ENCODE data around the gene TMEM164.

The TMEM164 gene

DNA sequence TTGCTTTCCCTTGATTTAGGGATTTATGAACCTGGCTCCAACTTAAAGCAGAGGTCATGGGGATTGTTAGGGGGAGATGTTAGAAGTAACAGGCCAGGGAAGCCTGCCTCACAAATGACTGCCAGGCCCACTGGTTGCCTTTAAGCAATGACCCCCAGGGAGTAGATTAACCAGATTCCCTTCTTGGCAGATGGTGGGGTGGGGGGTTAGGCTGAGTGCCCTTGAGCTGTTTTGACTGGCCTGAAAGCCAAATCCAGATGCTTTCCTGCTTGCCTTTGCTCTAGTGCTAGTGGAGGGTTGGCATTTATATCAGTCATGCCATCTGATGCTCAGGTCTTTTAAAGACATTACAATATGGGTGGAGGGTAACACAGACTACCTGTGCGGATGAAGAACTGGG is 128.1 kb downstream of the TMEM164 start:
- Histone ChIP-seq H3K27ac (no peak overlapping the region), H4K20me1 (ENCODE audit: insufficient read depth) (no peaks in the 10 kb centered on the region), H2AFZ (ENCODE audit: low read depth) (no peak overlapping the region), H3K4me1 (ENCODE audit: low read depth, poor library complexity, severe bottlenecking) (peaks cover 9% of the 10 kb centered on the region), H3K4me2 (no peak overlapping the region), H3K4me3 (IDR thresholded peaks at IDR 0.05; ENCODE audit: insufficient read depth, low read depth, low read length) (no peak overlapping the region), H3K36me3 (ENCODE audit: insufficient read depth) (no peaks in the 10 kb centered on the region), H3K79me2 (ENCODE audit: insufficient read depth, low read depth) (no peaks in the 10 kb centered on the region), H3K27me3 (ENCODE audit: insufficient read depth, low read depth) (no peaks in the 10 kb centered on the region), H3K9ac (no peak overlapping the region)
- TF ChIP-seq, protein P1, sequence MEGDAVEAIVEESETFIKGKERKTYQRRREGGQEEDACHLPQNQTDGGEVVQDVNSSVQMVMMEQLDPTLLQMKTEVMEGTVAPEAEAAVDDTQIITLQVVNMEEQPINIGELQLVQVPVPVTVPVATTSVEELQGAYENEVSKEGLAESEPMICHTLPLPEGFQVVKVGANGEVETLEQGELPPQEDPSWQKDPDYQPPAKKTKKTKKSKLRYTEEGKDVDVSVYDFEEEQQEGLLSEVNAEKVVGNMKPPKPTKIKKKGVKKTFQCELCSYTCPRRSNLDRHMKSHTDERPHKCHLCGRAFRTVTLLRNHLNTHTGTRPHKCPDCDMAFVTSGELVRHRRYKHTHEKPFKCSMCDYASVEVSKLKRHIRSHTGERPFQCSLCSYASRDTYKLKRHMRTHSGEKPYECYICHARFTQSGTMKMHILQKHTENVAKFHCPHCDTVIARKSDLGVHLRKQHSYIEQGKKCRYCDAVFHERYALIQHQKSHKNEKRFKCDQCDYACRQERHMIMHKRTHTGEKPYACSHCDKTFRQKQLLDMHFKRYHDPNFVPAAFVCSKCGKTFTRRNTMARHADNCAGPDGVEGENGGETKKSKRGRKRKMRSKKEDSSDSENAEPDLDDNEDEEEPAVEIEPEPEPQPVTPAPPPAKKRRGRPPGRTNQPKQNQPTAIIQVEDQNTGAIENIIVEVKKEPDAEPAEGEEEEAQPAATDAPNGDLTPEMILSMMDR (conservative IDR thresholded peaks at IDR 0.05; ENCODE audit: low read depth, low read length), result no peak

DNA sequence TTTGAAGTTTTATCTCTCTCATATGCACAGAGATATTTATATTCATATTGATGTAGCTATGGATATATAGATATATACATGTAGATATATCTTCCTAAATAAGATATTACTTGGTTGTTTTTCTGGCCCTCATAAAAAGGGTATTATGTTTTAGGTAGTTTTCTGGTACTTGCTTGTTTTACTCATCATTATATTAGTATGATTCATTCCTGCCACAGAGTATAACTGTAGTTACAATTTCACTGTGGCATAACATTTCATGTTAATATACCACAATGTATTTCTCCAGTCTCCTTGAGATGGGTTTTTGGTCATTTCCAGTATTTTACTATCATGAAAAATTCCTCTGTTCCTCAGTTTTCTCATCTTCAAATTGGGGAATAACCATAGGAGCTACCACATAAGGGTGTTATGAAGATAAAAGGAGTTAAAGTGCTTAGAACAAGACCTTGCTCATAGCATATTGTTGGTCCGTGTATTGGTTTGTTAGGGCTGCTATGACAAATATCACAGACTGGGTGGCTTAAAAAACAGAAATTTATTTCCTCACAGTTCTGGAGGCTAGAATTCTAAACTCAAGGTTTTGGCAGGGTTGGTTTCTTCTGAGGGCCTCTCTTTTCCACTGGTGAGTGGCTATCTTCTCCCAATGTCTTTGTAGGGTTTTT is 129.7 kb downstream of the TMEM164 start:
- Histone ChIP-seq H3K79me2 (ENCODE audit: insufficient read depth, low read depth) (no peaks in the 10 kb centered on the region), H4K20me1 (ENCODE audit: insufficient read depth) (no peaks in the 10 kb centered on the region), H3K4me2 (no peak overlapping the region), H3K27me3 (ENCODE audit: insufficient read depth, low read depth) (no peaks in the 10 kb centered on the region), H3K27ac (no peak overlapping the region), H3K4me1 (ENCODE audit: low read depth, poor library complexity, severe bottlenecking) (peaks cover 9% of the 10 kb centered on the region), H2AFZ (ENCODE audit: low read depth) (no peak overlapping the region), H3K9ac (no peak overlapping the region), H3K4me3 (IDR thresholded peaks at IDR 0.05; ENCODE audit: insufficient read depth, low read depth, low read length) (no peak overlapping the region), H3K36me3 (ENCODE audit: insufficient read depth) (no peaks in the 10 kb centered on the region)
- TF ChIP-seq, protein P1 (conservative IDR thresholded peaks at IDR 0.05; ENCODE audit: low read depth, low read length), result no peak

DNA sequence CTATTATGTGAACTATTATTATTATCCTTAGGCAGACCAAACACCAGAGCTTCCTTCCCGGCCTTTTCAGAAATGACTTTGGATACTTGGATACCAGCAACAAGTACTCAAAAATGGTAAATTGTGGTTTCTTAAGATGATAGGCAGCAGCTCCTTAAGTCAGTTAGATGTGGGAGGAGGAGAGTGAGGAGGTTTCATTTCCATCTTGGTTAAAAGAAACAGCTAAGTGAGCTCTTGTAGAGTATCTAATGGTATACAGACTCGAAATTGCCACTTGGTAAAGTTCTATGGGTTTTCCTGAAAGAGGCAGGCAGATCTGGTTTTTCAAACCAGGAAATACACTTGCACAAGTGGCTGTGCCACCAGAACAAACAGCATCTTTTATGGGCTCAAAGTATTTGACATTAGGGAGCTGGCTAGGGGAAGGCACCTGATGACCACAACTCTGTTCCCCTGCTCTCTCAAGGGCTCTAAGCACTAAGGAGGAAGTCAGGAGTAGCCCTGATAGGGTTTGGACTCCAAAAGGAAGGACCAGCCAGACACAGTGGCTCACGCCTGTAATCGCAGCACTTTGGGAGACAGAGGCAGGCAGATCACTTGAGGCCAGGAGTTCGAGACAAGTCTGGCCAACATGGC is 130.9 kb downstream of the TMEM164 start:
- H4K20me1 ChIP-seq (ENCODE audit: insufficient read depth), result no peaks in the 10 kb centered on the region
- H2AFZ ChIP-seq (ENCODE audit: low read depth), result no peak overlapping the region
- H3K4me1 ChIP-seq (ENCODE audit: low read depth, poor library complexity, severe bottlenecking), result no peaks in the 10 kb centered on the region
- no peaks in the 10 kb centered on the region for H3K36me3 ChIP-seq (ENCODE audit: insufficient read depth)
- no peak overlapping the region for H3K4me3 ChIP-seq (IDR thresholded peaks at IDR 0.05; ENCODE audit: insufficient read depth, low read depth, low read length)
- no peaks in the 10 kb centered on the region for H3K27me3 ChIP-seq (ENCODE audit: insufficient read depth, low read depth)
- no peak overlapping the region for H3K4me2 ChIP-seq
- H3K79me2 ChIP-seq (ENCODE audit: insufficient read depth, low read depth), result no peaks in the 10 kb centered on the region
- TF ChIP-seq, protein P1 (conservative IDR thresholded peaks at IDR 0.05; ENCODE audit: low read depth, low read length), result no peak
- no peak overlapping the region for H3K9ac ChIP-seq
- H3K27ac ChIP-seq, result no peak overlapping the region

GRCh38 chrX:110135618-110136017 is 132.7 kb downstream of the TMEM164 start:
- H2AFZ ChIP-seq (ENCODE audit: low read depth), result no peak overlapping the region
- no peaks in the 10 kb centered on the region for H3K4me1 ChIP-seq (ENCODE audit: low read depth, poor library complexity, severe bottlenecking)
- H3K79me2 ChIP-seq (ENCODE audit: insufficient read depth, low read depth), result no peaks in the 10 kb centered on the region
- H3K4me3 ChIP-seq (IDR thresholded peaks at IDR 0.05; ENCODE audit: insufficient read depth, low read depth, low read length), result no peak overlapping the region
- no peaks in the 10 kb centered on the region for H3K27me3 ChIP-seq (ENCODE audit: insufficient read depth, low read depth)
- TF ChIP-seq, protein P1 (conservative IDR thresholded peaks at IDR 0.05; ENCODE audit: low read depth, low read length), result no peak
- H3K4me2 ChIP-seq, result no peak overlapping the region
- no peak overlapping the region for H3K27ac ChIP-seq
- H3K9ac ChIP-seq, result no peak overlapping the region
- H4K20me1 ChIP-seq (ENCODE audit: insufficient read depth), result no peaks in the 10 kb centered on the region
- H3K36me3 ChIP-seq (ENCODE audit: insufficient read depth), result no peaks in the 10 kb centered on the region

All from KMS-11 (cell line).